ENCODE measurements around the gene MARS1. TPM values are rescaled to one million over a fixed set of nuclear protein-coding genes. Genes with fewer than 3 reads are reported as not detected.
"Not testable (repeated sequence)": the region's sequence is repeated elsewhere in the genome, so short reads cannot be mapped to it uniquely, and the experiment has no call there.

Gene MARS1
- total RNA-seq, 1 donor from 2014 or later: 179 TPM

DNA sequence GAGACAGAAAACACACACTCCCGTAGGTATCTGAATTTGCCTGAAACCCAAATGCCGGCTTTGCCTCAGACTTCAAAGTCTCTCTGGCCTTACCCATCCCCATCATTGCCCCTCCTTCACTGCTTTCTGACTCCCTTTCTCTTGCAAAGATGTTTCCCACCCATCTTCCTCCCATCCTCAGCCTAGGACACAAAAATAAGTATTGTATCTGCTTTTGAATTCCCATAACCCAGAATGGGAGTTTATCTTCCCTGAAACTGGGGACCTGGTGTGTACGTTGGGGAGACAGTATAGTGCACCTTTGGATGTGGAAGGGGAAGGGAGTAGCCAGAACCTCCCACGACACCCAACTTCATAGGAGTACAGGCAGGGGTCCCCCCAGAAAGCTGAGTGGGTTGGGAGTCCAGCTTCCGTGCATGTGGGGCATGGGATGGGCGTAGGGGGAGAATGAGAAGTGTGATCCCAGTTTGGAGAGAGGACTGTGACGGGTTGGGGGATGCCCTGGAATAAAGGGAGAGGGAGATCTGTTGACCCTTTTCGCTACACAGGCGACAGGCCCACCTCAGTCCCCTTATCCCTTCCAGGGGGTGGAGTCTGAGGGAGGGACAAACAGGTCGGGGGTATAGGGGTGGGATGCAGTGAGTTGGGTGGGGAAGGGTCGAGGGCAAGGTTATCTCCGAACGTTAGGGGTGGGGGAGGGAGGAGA is 61.5 kb downstream of the MARS1 start:
- no peak for DNase-seq (ENCODE audit: low read depth, low spot score)

DNA sequence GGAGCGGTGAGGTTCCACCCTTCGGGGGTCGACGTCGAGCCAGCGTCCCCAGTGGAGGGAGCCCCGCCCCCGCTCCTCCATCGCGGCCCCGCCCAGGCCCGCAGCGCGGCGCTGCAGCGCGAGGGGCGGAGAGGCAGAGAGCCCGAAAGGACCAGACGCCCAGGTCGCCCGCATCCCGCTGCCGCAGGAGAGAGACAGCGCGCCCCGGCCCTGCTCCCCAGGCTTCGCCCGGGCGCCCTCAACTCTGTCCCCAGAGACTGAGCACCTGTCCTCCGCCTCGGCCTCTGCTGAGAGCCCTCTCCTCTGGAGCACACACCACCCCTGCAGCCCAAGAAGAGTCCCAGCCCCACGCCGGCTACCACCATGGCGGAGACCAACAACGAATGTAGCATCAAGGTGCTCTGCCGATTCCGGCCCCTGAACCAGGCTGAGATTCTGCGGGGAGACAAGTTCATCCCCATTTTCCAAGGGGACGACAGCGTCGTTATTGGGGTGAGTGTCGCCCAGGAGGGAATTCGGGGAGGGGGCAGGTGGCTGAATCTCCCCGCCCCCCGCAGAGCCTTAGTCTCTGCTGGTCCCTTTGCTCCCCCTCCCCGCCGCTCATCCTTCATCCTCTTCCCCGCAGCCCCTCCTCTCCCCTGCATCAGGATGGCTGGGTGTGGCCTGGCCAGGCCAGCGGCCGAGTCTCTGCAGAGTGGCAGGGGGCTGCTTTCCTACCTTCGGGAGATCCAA is 62.2 kb downstream of the MARS1 start, which contains the start of gene KIF5A:
Gene KIF5A (plus strand): TSS at position 136 of the 732 bp plus-strand sequence. CDS start 228 bp downstream, at position 364.
- DNase-seq (ENCODE audit: low read depth, low spot score): no peak

DNA sequence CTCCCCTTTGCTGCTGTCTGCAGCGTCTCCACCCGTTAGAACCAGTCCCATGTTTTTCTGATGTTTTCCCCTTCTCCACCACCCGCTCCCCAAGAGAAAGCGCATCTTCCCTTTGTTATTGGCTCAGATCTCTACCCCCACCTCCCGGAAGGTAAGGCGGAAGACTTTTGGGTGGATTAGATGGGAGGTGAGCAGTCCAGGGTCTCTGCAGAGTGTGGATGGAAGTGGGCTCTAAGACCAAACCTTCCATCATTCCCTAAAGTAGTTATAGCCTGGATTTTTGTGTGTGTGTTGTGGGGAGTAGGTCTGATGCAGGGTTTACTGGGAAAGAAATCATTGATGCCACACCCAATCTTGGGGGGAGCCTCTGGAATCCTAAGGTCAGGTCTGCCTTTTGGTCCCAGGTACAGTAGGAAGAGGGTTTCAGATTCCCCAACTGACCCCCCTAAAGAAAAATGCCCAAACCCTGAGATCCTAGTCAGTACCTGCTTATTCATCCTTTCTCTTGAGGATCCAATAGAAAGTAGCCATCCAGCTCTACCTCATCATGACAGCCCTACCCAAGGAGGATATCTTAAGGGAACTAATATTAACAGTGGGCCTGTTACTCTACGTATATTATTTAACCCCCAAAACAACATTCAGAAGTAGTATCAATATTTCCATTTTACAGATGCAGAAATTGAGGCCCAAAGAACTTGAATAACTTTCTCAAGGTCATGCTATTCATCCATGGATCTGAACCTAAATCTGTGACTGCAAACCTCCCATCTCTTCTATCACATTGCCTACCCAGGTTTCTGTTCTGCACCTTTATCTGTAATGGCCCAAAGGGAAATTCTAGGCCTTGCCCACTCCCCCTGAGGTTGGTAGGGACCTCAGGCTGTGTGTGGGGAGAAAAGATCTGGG is 63.0 kb downstream of the MARS1 start:
- no peak for DNase-seq (ENCODE audit: low read depth, low spot score)

DNA sequence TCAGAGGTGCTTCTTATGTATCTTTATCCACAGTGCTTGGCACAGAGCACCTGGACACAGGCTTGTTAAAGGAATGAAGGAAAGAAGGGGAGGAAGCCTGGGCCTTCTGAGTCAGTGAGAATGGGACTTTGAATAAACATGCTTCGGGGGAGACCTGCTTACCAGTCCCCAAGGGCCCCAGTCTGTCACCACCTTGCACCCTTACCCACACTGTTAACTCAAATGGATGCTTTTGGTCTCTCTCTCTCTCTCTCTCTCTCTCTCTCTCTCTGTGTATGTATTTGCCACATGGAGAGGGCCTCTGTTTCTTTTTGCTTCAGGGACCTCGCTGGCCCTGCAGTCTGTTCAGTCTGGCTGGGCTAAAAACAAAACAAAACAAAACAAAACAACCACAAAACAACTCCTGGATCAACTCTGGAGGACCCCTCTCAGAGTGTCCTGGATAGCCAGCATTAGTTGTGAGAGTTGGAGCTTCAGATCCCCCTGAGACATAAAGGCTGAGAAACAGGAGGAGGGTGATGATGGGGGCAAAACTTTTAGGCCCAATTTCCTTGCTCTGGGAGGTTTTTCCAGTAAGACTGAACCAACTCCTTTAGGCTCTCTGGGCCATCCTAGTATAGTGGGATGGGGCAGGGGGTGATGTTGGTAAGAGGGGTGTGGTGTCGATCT is 63.9 kb downstream of the MARS1 start:
- no peak for DNase-seq (ENCODE audit: low read depth, low spot score)

DNA sequence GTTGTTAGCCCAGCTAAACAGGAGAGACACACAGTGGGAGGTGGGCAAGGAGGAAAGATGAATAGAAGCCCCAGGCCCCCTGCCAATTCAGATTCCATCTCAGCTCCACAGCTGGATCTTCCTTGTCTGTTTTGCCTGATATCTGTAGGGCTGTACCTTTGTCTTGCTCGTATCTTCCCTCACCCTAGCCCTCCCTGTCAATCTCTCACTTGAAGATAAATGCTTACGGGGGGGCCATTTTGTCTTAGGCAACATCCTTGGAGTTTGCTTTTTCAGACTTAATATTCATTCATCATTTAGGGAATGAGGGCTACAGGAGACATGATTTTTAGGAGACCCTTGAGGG is 64.4 kb downstream of the MARS1 start:
- DNase-seq (ENCODE audit: low read depth, low spot score): no peak

DNA sequence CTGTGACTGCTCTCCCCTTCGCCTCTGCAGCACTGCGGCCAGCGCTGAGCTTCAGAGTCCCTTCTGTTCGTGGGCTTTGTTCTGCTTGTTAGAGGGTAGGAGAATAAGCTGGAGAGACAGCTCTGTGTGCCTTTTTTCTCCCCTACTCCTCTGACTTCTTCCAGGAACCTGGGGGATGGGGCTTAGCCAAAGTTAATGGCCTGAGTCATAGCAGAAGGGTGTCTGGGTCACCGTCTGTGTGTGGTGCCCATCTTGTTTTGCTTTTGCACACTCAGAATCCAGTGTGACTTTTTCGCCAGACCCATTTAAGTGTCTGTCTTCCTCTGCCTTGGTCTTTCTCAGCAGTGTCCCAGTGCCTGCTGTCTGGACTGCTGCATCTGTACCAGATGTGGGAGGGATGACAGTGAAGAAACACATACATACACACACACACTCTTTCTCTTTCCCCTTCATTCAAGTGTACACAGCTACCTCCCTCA is 65.0 kb downstream of the MARS1 start:
- no peak for DNase-seq (ENCODE audit: low read depth, low spot score)

DNA sequence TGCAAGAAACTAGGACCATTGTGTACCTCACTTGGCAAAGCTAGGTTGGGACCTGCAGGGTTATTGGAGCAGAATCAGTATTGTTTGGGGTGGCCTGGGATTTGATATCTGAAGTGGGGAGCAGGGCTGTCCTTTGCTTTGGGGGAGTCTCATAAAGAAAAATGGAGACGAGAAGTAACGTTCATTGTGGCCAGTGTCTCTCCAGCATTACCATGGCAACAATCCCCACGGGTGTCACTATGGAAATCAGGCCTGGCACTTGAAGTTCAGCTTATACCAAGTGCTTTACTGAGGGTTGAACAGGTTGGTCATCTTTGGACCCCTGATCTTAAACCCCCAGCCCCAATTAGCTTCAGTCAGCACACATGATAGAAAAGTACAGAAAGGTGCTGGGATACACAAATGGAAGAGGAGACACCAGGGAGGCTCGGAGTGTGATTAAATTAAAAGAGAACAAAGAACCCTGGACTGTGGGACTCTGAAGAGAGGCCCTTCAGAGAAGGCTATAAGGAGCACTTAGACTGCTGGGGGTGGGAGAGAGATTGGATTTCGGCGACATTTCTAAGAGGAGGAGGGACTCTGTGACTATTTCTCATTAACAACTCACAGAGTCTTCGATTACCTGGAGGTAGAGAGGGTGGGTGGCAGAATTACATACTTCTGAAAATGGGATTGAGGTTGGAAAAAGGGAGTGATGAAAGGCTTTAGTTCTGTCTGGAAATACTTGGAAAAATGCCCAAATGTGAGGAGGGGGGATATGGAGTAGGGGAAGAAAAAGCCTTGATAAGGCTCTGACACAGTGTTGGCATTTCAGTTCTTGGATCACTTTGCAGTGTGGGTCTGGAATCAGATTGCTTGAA is 65.7 kb downstream of the MARS1 start:
- no peak for DNase-seq (ENCODE audit: low read depth, low spot score)

DNA sequence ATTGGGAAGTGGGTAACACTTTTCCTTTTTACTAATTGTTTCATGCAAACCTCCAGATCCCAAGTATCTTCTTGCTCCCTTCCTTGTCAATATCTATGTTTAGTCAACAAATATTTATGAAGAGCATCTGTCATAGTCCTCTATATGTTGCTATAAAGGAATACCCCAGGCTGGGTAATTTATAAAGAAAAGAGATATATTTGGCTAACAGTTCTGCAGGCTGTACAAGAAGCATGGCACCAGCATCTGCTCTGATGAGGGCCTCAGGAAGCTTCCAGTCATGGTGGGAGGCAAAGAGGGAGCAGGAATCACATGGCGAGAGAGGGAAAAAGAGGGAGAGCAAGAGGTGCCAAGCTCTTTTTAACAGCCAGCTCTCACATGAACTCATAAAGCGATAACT is 66.6 kb downstream of the MARS1 start:
- DNase-seq (ENCODE audit: low read depth, low spot score): no peak

DNA sequence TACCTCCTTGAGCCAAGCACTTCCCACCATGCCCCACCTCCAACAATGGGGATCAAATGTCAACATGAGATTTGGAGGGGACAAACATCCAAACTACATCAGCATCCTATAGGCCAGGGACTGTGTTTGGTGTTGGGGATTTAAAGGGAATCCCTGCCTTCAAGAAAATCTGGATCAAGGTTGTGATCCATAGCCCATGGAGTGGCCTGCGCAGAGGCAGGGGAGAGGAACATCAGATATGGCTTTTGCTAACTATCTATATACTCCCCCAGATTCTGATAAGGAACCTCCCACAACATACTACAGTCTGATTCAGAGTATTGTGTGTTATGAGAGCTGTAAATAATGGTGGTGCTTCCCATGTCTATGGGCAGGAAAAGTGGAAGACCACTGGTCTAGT is 67.0 kb downstream of the MARS1 start:
- no peak for DNase-seq (ENCODE audit: low read depth, low spot score)

DNA sequence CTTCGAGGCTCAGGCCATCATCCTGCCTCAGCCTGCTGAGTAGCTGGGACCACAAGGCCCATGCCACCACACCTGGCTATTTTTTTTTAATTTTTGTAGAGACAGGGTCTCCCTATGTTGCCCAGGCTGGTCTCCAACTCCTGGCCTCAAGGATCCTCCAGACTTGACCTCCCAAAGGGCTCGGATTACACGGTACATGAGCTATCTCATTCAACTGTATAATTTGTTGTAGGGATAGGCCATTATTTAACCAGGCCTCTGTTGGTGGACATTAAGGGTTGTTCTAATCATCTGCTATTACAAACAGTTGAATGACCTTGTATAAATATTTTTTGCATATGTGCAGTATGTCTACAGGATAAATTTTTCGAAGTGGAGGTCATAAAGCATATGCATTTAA is 71.0 kb downstream of the MARS1 start:
- DNase-seq (ENCODE audit: low read depth, low spot score): no peak

DNA sequence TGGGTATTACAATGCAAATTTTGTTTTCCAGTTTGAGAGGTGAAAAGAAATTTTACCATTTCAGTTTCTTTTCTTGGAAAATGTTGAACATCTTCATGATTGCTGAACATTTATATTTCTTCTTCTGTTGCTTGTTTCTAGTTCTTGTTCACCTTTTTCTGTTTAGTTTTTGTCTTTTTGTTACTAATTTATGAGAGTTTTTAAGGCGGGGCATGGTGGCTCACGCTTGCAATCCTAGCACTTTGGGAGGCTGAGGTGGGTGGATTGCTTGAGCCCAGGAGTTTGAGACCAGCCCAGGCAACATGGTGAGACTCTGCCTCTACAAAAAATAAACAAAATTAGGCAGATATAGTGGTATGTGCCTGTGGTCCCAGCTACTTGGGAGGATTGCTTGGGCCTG is 72.6 kb downstream of the MARS1 start:
- DNase-seq (ENCODE audit: low read depth, low spot score): no peak

DNA sequence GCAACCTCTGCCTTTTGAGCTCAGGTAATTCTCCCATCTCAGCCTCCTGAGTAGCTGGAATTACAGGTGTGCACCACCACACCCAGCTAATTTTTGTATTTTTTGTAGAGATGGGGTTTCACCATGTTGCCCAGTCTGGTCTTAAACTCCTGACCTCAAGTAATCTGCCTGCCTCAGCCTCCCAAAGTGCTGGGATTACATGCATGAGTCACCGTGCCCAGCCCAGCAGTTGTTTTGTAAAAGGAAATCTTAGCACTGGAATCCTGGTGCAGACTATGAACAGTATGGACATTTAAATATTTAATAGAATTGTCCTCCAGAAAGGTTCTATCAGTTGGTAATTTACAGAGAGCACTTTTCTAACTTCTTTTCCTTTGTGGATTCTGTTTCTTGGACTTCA is 73.2 kb downstream of the MARS1 start:
- DNase-seq (ENCODE audit: low read depth, low spot score): not testable (repeated sequence)

DNA sequence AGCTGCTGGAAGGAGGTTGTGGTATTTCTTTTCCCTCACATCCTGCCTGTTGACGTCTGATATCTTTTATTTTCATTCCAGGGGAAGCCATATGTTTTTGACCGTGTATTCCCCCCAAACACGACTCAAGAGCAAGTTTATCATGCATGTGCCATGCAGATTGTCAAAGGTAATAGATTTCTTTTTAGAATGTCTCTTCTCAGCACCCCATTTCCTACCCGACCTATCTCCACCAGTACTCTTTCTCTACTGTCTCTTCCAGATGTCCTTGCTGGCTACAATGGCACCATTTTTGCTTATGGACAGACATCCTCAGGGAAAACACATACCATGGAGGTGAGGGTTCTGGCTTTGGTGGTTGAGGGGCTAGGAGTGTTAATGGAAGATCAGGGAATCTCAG is 75.5 kb downstream of the MARS1 start:
- DNase-seq (ENCODE audit: low read depth, low spot score): no peak

DNA sequence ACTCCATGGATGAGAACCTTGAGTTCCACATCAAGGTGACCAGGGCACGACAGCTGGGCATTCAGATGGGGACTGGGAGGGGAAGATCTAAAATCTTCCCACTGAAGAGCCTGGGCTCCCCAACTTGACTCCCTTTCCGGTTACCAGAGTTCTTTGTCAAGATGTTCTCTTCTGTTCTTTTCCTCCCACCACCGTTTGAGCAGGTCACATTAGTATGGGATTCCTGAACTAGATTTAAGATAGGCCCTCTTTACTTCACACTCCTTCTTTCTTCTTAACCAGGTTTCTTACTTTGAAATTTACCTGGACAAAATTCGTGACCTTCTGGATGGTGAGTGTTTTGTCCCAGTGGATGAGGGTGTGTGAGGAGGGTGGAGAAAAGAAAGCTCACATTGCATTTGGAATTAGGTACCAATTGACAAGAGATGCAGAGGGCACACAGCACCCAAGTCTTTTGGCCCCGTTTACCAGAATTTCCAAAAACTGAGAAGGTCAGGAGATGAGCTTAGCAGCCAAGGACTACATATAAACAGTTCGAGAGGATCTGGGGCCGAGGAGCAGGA is 76.4 kb downstream of the MARS1 start:
- DNase-seq (ENCODE audit: low read depth, low spot score): no peak

Other genes with a start within 250 kb of the MARS1 start
- gene STAC3, start 236.9 kb upstream of the MARS1 start, total RNA-seq: 0.07 and 0.13 TPM in 2 replicates
- gene R3HDM2, start 57.0 kb upstream of the MARS1 start, total RNA-seq: 4.5 and 5.5 TPM in 2 replicates
- gene INHBC, start 53.3 kb upstream of the MARS1 start, total RNA-seq: not detected in 2 replicates
- gene INHBE, start 32.8 kb upstream of the MARS1 start, total RNA-seq: not detected in 2 replicates
- 0.04 and 0.07 TPM in 2 replicates for gene GLI1, start 28.3 kb upstream of the MARS1 start, total RNA-seq
- under 0.01 TPM in 1 of 2 replicates, not detected in the other for gene ARHGAP9, start 8.2 kb upstream of the MARS1 start, total RNA-seq
- 6.0 and 12.6 TPM in 2 replicates for gene DDIT3, start 32.4 kb downstream of the MARS1 start, total RNA-seq
- gene MBD6, start 34.8 kb downstream of the MARS1 start, total RNA-seq: 5.3 and 8.3 TPM in 2 replicates
- gene DCTN2, start 59.1 kb downstream of the MARS1 start, total RNA-seq: 81.0 and 90.1 TPM in 2 replicates
- gene KIF5A, start 62.0 kb downstream of the MARS1 start, total RNA-seq: under 0.01 and 0.14 TPM in 2 replicates
- 10.4 and 11.8 TPM in 2 replicates for gene PIP4K2C, start 103.1 kb downstream of the MARS1 start, total RNA-seq
- 4.8 and 11.4 TPM in 2 replicates for gene DTX3, start 116.8 kb downstream of the MARS1 start, total RNA-seq
- 5.3 and 5.7 TPM in 2 replicates for gene ARHGEF25, start 123.4 kb downstream of the MARS1 start, total RNA-seq
- gene B4GALNT1, start 145.1 kb downstream of the MARS1 start, total RNA-seq: 0.07 and 0.35 TPM in 2 replicates
- gene OS9, start 206.1 kb downstream of the MARS1 start, total RNA-seq: 194 and 222 TPM in 2 replicates